Measurements from ENCODE around the gene DCUN1D2. TPM values are rescaled to one million over a fixed set of nuclear protein-coding genes. Genes with fewer than 3 reads are reported as not detected.

DCUN1D2 gene
- total RNA-seq, 2 experiments from 2014 or later = 9.2 to 16.5 TPM

DNA sequence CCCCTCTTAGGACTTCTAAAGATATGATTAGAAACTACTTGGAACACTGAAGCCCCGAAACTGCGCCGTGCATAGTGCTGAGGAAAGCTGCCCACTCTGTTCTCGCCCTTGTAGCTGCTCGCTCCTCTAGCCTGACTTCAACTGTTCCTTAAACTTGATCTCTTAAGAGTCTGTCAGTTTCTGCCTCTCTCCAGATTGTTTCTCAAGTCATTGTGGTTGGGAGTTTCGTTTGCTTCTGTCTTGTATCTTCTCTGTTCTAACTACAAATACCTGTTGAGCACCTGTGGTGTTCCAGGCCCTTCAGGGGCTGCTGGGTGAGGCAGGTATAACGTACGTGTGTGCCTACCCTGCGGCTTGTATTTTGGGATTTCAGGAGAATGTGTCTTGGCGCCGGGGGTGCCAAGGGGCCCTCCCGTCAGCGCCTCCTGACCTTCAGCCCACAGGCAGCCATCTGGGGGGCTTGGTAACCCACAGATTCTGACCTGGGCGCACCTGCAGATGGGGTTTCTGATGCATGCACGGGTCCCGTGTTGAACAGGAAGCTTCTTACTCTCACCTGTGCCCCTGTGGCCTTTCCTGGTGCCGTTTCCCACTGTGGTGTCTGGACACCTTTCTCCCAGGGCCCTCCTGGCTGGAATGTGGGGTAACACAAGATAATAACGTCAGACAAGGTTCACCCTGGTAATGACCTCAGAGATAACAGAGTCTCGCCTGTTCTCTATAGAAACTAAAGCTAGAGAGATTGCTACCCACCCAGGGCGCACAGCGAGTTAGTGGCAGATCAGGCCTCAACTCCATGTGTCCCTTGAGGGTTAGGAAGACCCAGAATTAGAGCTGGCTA, 17.2 kb upstream of the DCUN1D2 start:
- POLR2A ChIA-PET = no interaction called here
- no peaks in the 10 kb centered on the region for H4K20me1 ChIP-seq (ENCODE audit: insufficient read depth, low read length)
- DNase-seq (ENCODE audit: low spot score) = no peak
- TF ChIP-seq EZH2phosphoT487 (IDR thresholded peaks at IDR 0.05; ENCODE audit: borderline replicate concordance, low read depth, low read length) = no peak
- TF ChIP-seq, protein P1, sequence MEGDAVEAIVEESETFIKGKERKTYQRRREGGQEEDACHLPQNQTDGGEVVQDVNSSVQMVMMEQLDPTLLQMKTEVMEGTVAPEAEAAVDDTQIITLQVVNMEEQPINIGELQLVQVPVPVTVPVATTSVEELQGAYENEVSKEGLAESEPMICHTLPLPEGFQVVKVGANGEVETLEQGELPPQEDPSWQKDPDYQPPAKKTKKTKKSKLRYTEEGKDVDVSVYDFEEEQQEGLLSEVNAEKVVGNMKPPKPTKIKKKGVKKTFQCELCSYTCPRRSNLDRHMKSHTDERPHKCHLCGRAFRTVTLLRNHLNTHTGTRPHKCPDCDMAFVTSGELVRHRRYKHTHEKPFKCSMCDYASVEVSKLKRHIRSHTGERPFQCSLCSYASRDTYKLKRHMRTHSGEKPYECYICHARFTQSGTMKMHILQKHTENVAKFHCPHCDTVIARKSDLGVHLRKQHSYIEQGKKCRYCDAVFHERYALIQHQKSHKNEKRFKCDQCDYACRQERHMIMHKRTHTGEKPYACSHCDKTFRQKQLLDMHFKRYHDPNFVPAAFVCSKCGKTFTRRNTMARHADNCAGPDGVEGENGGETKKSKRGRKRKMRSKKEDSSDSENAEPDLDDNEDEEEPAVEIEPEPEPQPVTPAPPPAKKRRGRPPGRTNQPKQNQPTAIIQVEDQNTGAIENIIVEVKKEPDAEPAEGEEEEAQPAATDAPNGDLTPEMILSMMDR (conservative IDR thresholded peaks at IDR 0.05; ENCODE audit: low read length) = no peak
- no peaks in the 10 kb centered on the region for H3K36me3 ChIP-seq (ENCODE audit: insufficient read depth, low read length)
- no peaks in the 10 kb centered on the region for H3K9me3 ChIP-seq (ENCODE audit: low read length)
- no peak overlapping the region for H3K4me2 ChIP-seq (ENCODE audit: low read length)
- intact Hi-C loops (cut with micrococcal nuclease; ENCODE audit: unreplicated experiment) = no loop called here
- no peaks in the 10 kb centered on the region for H3K9me2 ChIP-seq (ENCODE audit: insufficient read depth, low read length)
- no peak overlapping the region for H3K27ac ChIP-seq (ENCODE audit: low read depth, low read length, poor library complexity, severe bottlenecking)
- no peak overlapping the region for H3K4me3 ChIP-seq (ENCODE audit: low read depth, low read length, poor library complexity, severe bottlenecking)
- H3K4me1 ChIP-seq (ENCODE audit: insufficient read depth, low read length, poor library complexity, severe bottlenecking) = no peaks in the 10 kb centered on the region
- H2AFZ ChIP-seq (ENCODE audit: low read length) = no peak overlapping the region
- CTCF ChIA-PET (ENCODE audit: unreplicated experiment) = interaction anchor here (0.5 kb wide), 1 partner anchor 190 kb away, joined by 5 read pairs; no protein-coding TSS in a partner anchor
- no TSS peak for BruUV-seq (replicated peaks)
- no peaks in the 10 kb centered on the region for H3K79me2 ChIP-seq (ENCODE audit: insufficient read depth, low read depth, low read length)

DNA sequence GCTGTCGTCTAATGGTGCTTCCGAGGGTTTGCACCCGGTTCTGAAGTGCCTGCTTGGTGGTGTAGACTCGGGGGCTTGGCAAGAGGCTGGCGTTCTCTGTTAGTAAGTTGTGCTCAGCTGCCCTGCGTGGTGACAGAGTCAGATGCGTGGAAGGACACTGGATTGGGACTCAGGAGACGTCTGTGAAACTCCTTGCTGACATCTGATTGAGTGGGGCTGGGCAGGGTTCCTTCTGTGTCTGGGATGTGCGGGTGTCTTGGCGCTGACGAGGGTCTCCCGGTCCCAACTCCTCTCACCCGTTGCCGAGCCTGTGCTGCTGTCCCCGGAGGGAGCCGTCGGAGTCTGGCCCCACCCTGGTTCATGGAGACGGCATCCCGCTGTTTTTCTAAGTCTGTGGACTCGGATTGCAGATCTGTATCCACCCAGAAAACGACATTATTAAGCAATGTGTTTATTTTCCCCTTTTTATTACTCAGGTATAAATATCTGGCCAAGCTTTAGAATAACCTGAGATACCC, 16.4 kb upstream of the DCUN1D2 start:
- no peaks in the 10 kb centered on the region for H3K9me3 ChIP-seq (ENCODE audit: low read length)
- no peak overlapping the region for H3K4me2 ChIP-seq (ENCODE audit: low read length)
- H3K9me2 ChIP-seq (ENCODE audit: insufficient read depth, low read length) = no peaks in the 10 kb centered on the region
- no peak for TF ChIP-seq EZH2phosphoT487 (IDR thresholded peaks at IDR 0.05; ENCODE audit: borderline replicate concordance, low read depth, low read length)
- TF ChIP-seq, protein P1 (conservative IDR thresholded peaks at IDR 0.05; ENCODE audit: low read length) = no peak
- no peaks in the 10 kb centered on the region for H4K20me1 ChIP-seq (ENCODE audit: insufficient read depth, low read length)
- peaks cover under 1% of the 10 kb centered on the region; the same call in 1 of the 2 replicates for H3K36me3 ChIP-seq (ENCODE audit: insufficient read depth, low read length)
- H3K4me3 ChIP-seq (ENCODE audit: low read depth, low read length, poor library complexity, severe bottlenecking) = no peak overlapping the region
- no peak for DNase-seq (ENCODE audit: low spot score)
- no peaks in the 10 kb centered on the region for H3K79me2 ChIP-seq (ENCODE audit: insufficient read depth, low read depth, low read length)
- no peak overlapping the region for H2AFZ ChIP-seq (ENCODE audit: low read length)
- no peaks in the 10 kb centered on the region for H3K4me1 ChIP-seq (ENCODE audit: insufficient read depth, low read length, poor library complexity, severe bottlenecking)
- ChIA-PET POLR2A (no interaction called here), CTCF (ENCODE audit: unreplicated experiment) (no interaction called here)
- no TSS peak for BruUV-seq (replicated peaks)
- intact Hi-C loops (cut with micrococcal nuclease; ENCODE audit: unreplicated experiment) = no loop called here
- H3K27ac ChIP-seq (ENCODE audit: low read depth, low read length, poor library complexity, severe bottlenecking) = no peak overlapping the region
